GM23338 (cell line): ENCODE results near the gene NDUFS5. TPM values are rescaled to one million over a fixed set of nuclear protein-coding genes. Genes with fewer than 3 reads are reported as not detected.

Experiments used
- ATAC-seq: fragments of 200-7000 bp; cut with Tn5 transposase; 3 replicates; pipeline ENCODE4 v1.9.1; 2020
- DNase-seq: peaks from one replicate; pipeline ENCODE4 v3.0.0-alpha.2; 2015; ENCODE audit warnings: low spot score
- H2AFZ ChIP-seq: fragments of 200-600 bp; sonication (generic); 2 replicates; pipeline ENCODE4 v1.8.0; 2016; ENCODE audit warnings: antibody characterized with exemption, mild to moderate bottlenecking, moderate library complexity
- H3F3A ChIP-seq: fragments of 200-600 bp; sonication (generic); replicated peaks from 2 replicates; pipeline ENCODE4 v1.8.0; 2017; ENCODE audit warnings: antibody characterized with exemption, mixed run types, low read depth
- H3K27ac ChIP-seq: fragments of 200-600 bp; sonication (generic); 2 replicates; pipeline ENCODE4 v1.6.1; 2016; ENCODE audit warnings: low read depth
- H3K27me3 ChIP-seq: fragments of 200-600 bp; sonication (generic); 2 replicates; pipeline ENCODE4 v1.8.0; 2016; ENCODE audit warnings: mild to moderate bottlenecking, mixed run types, moderate library complexity; ENCODE audit not compliant: insufficient read depth
- H3K36me3 ChIP-seq: fragments of 200-600 bp; sonication (generic); 2 replicates; pipeline ENCODE4 v1.8.0; 2016; ENCODE audit warnings: mild to moderate bottlenecking; ENCODE audit not compliant: insufficient read depth
- H3K4me1 ChIP-seq: fragments of 200-600 bp; sonication (generic); 2 replicates; pipeline ENCODE4 v1.8.0; 2016; ENCODE audit warnings: mild to moderate bottlenecking, moderate library complexity; ENCODE audit not compliant: insufficient read depth
- H3K4me2 ChIP-seq: fragments of 200-600 bp; sonication (generic); 2 replicates; pipeline ENCODE4 v1.7.1; 2017; ENCODE audit warnings: mixed run types
- H3K4me3 ChIP-seq: fragments of 200-600 bp; sonication (generic); 2 replicates; pipeline ENCODE4 v1.6.1; 2016; ENCODE audit warnings: mixed run types
- H3K79me2 ChIP-seq: fragments of 200-600 bp; sonication (generic); replicated peaks from 2 replicates; pipeline ENCODE4 v1.8.0; 2017; ENCODE audit warnings: mild to moderate bottlenecking; ENCODE audit not compliant: insufficient read depth
- H3K9me2 ChIP-seq: fragments of 200-600 bp; sonication (generic); 2 replicates; pipeline ENCODE4 v1.8.0; 2017; ENCODE audit not compliant: insufficient read depth
- H4K20me1 ChIP-seq: fragments of 200-600 bp; sonication (generic); replicated peaks from 2 replicates; pipeline ENCODE4 v1.8.0; 2017; ENCODE audit warnings: mild to moderate bottlenecking; ENCODE audit not compliant: insufficient read depth
- H3K27ac Mint-ChIP-seq: 2 replicates; pipeline ENCODE4 v1.8.0; 2020; ENCODE audit warnings: inconsistent platforms, mild to moderate bottlenecking, moderate library complexity, mixed read lengths
- H3K27me3 Mint-ChIP-seq: 3 replicates; pipeline ENCODE4 v1.8.0; 2022; ENCODE audit warnings: low read depth, mild to moderate bottlenecking, moderate library complexity, mixed read lengths, inconsistent platforms; ENCODE audit not compliant: insufficient read depth, poor library complexity
- H3K36me3 Mint-ChIP-seq: 3 replicates; pipeline ENCODE4 v1.8.0; 2021; ENCODE audit warnings: low read depth, mild to moderate bottlenecking, inconsistent platforms, moderate library complexity, mixed read lengths
- H3K4me1 Mint-ChIP-seq: 3 replicates; pipeline ENCODE4 v1.8.0; 2020; ENCODE audit warnings: mild to moderate bottlenecking, inconsistent platforms, mixed read lengths
- H3K4me3 Mint-ChIP-seq: 3 replicates; pipeline ENCODE4 v1.8.0; 2021; ENCODE audit warnings: moderate library complexity, mild to moderate bottlenecking, inconsistent platforms, mixed read lengths
- H3K9me3 Mint-ChIP-seq: 3 replicates; pipeline ENCODE4 v1.8.0; 2020; ENCODE audit warnings: moderate library complexity, mild to moderate bottlenecking, inconsistent platforms, mixed read lengths
- CREB1 ChIP-seq: fragments of 250-450 bp; sonication (Bioruptor Pico); IDR thresholded peaks from 2 replicates; pipeline ENCODE4 v1.5.0; 2020; ENCODE audit warnings: low read depth, mild to moderate bottlenecking, moderate library complexity
- CTCF ChIP-seq, 2 experiments: fragments of 200-600 bp in 1 of 2; sonication (generic) in 1 of 2; conservative IDR thresholded peaks; 2 replicates each; pipeline versions ENCODE4 v1.5.1 to v1.6.1; 2016 to 2017; ENCODE audit warnings: antibody characterized with exemption in 2 of 2, low read depth in 2 of 2, mild to moderate bottlenecking in 2 of 2, moderate library complexity in 1 of 2
- EZH2 ChIP-seq: fragments of 200-600 bp; sonication (generic); IDR thresholded peaks from one replicate; pipeline ENCODE4 v1.8.0; 2017; ENCODE audit warnings: antibody characterized with exemption, mild to moderate bottlenecking, low read depth; ENCODE audit not compliant: unreplicated experiment
- EZH2phosphoT487 ChIP-seq: fragments of 200-600 bp; sonication (generic); IDR thresholded peaks from one replicate; pipeline ENCODE4 v1.8.1; 2018; ENCODE audit warnings: antibody characterized with exemption; ENCODE audit not compliant: unreplicated experiment
- JUNB ChIP-seq: IDR thresholded peaks from one replicate; pipeline ENCODE4 v1.6.1; 2016; ENCODE audit warnings: antibody characterized with exemption; ENCODE audit not compliant: unreplicated experiment
- NANOG ChIP-seq: IDR thresholded peaks from 2 replicates; pipeline ENCODE4 v1.6.1; 2016; ENCODE audit warnings: antibody characterized with exemption, borderline replicate concordance
- POLR2AphosphoS5 ChIP-seq: IDR thresholded peaks from 2 replicates; pipeline ENCODE4 v1.6.1; 2016; ENCODE audit warnings: antibody characterized with exemption, low read depth
- REST ChIP-seq: IDR thresholded peaks from one replicate; pipeline ENCODE4 v1.6.1; 2018; ENCODE audit warnings: antibody characterized with exemption; ENCODE audit not compliant: unreplicated experiment
- STAT1 ChIP-seq: IDR thresholded peaks from one replicate; pipeline ENCODE4 v1.6.1; 2016; ENCODE audit warnings: antibody characterized with exemption; ENCODE audit not compliant: unreplicated experiment
- ZNF114 ChIP-seq: fragments of 250-450 bp; sonication (Bioruptor Pico); IDR thresholded peaks from 2 replicates; pipeline ENCODE4 v1.5.0; 2020; ENCODE audit warnings: mild to moderate bottlenecking, moderate library complexity
- ZNF331 ChIP-seq: fragments of 250-450 bp; sonication (Bioruptor Pico); IDR thresholded peaks from 2 replicates; pipeline ENCODE4 v1.5.0; 2020; ENCODE audit warnings: low read depth, mild to moderate bottlenecking, moderate library complexity
- ZNF462 ChIP-seq: fragments of 250-450 bp; sonication (Bioruptor Pico); IDR thresholded peaks from 2 replicates; pipeline ENCODE4 v1.5.0; 2020; ENCODE audit warnings: mild to moderate bottlenecking, moderate library complexity
- polyA plus RNA-seq: library from polyadenylated mRNA; unstranded; fragments of >200 nt; fragmentation: Nextera tagmentation; extraction: Ambion mirVana; gene quantifications from 2 replicates; pipeline ENCODE4 v1.2.1, GENCODE V29; 2016
- total RNA-seq: library from RNA; depleted of rRNA; stranded (reverse); fragments of >200 nt; shearing (Covaris generic); gene quantifications from 2 replicates; pipeline ENCODE4 v1.2.3, GENCODE V29; 2014
- TF ChIP-seq, protein P1 (sequence below): IDR thresholded peaks from 2 replicates; pipeline ENCODE4 v1.6.1; 2016; ENCODE audit warnings: antibody characterized with exemption

The NDUFS5 gene
- total and polyA plus RNA-seq, 2 experiments from 2014 or later, result 532 to 2,534 TPM

- Histone ChIP-seq H2AFZ (no peak overlapping the region), H3K36me3 (peaks cover 7% of the 10 kb centered on the region; the same call in 1 of the 2 replicates), H3F3A (no peaks in the 10 kb centered on the region), H3K27me3 (no peaks in the 10 kb centered on the region), H4K20me1 (no peaks in the 10 kb centered on the region), H3K27ac (no peak overlapping the region), H3K4me1 (peaks cover 3% of the 10 kb centered on the region; the same call in 1 of the 2 replicates), H3K4me2 (no peak overlapping the region), H3K9me2 (no peaks in the 10 kb centered on the region), H3K79me2 (no peaks in the 10 kb centered on the region), H3K4me3 (no peak overlapping the region)
- H3K4me3 Mint-ChIP-seq, result no peak overlapping the region
- no peaks in the 10 kb centered on the region for H3K9me3 Mint-ChIP-seq
- peaks cover 9% of the 10 kb centered on the region; the same call in 2 of the 3 replicates for H3K4me1 Mint-ChIP-seq
- H3K36me3 Mint-ChIP-seq, result peaks cover 26% of the 10 kb centered on the region
- no peak for ATAC-seq
- no peak overlapping the region for H3K27ac Mint-ChIP-seq
- peaks cover 2% of the 10 kb centered on the region for H3K27me3 Mint-ChIP-seq
- no peak for DNase-seq
- TF ChIP-seq, protein P1, sequence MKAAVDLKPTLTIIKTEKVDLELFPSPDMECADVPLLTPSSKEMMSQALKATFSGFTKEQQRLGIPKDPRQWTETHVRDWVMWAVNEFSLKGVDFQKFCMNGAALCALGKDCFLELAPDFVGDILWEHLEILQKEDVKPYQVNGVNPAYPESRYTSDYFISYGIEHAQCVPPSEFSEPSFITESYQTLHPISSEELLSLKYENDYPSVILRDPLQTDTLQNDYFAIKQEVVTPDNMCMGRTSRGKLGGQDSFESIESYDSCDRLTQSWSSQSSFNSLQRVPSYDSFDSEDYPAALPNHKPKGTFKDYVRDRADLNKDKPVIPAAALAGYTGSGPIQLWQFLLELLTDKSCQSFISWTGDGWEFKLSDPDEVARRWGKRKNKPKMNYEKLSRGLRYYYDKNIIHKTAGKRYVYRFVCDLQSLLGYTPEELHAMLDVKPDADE, result no peak
- TF ChIP-seq JUNB, result no peak
- TF ChIP-seq CREB1 (CRISPR knock-in tag), result no peak
- TF ChIP-seq ZNF114, result no peak
- no peak for TF ChIP-seq ZNF462
- TF ChIP-seq REST, result no peak
- no peak for TF ChIP-seq STAT1
- TF ChIP-seq CTCF (conservative IDR thresholded peaks at IDR 0.05; ENCODE audit: low read depth in 2 of 2), result no peak
- TF ChIP-seq POLR2AphosphoS5, result no peak
- no peak for TF ChIP-seq ZNF331 (CRISPR knock-in tag)
- TF ChIP-seq EZH2phosphoT487, result no peak
- TF ChIP-seq NANOG, result no peak
- TF ChIP-seq EZH2, result no peak
These were observed 17.4 kb downstream of the NDUFS5 start for GRCh38 chr1:39043513-39043912.
